Loucy (cell line): ENCODE measurements around the gene BEX3.
"Not testable (repeated sequence)": the region's sequence is repeated elsewhere in the genome, so short reads cannot be mapped to it uniquely, and the experiment has no call there.

Source experiments
- H2AFZ ChIP-seq: fragments of 200-600 bp; sonication (generic); 2 replicates; pipeline ENCODE4 v1.6.0; 2016; ENCODE audit warnings: antibody characterized with exemption, mild to moderate bottlenecking, low read length, moderate library complexity
- H3F3A ChIP-seq: fragments of 200-600 bp; 2 replicates; pipeline ENCODE4 v1.6.0; 2016; ENCODE audit warnings: antibody characterized with exemption, low read depth, mild to moderate bottlenecking
- H3K27me3 ChIP-seq: fragments of 200-600 bp; sonication (generic); 2 replicates; pipeline ENCODE4 v1.6.1; 2014; ENCODE audit warnings: low read length, mild to moderate bottlenecking; ENCODE audit not compliant: insufficient read depth, poor library complexity, severe bottlenecking
- H3K36me3 ChIP-seq: fragments of 200-600 bp; sonication (generic); 2 replicates; pipeline ENCODE4 v1.6.1; 2016; ENCODE audit warnings: low read length; ENCODE audit not compliant: insufficient read depth
- H3K4me1 ChIP-seq: fragments of 200-600 bp; sonication (generic); 2 replicates; pipeline ENCODE4 v1.5.1; 2014; ENCODE audit warnings: low read length, mild to moderate bottlenecking; ENCODE audit not compliant: insufficient read depth, poor library complexity, severe bottlenecking
- H3K4me2 ChIP-seq: fragments of 200-600 bp; sonication (generic); 2 replicates; pipeline ENCODE4 v1.6.0; 2014; ENCODE audit warnings: antibody characterized with exemption, low read length, low read depth, mild to moderate bottlenecking; ENCODE audit not compliant: poor library complexity, severe bottlenecking
- H3K4me3 ChIP-seq: fragments of 200-600 bp; sonication (generic); 2 replicates; pipeline ENCODE4 v1.5.1; 2014; ENCODE audit warnings: low read length, mild to moderate bottlenecking, mixed read lengths; ENCODE audit not compliant: poor library complexity, severe bottlenecking
- H3K79me2 ChIP-seq: fragments of 200-600 bp; sonication (generic); 2 replicates; pipeline ENCODE4 v1.6.1; 2014; ENCODE audit warnings: low read length; ENCODE audit not compliant: insufficient read depth
- H3K9ac ChIP-seq: fragments of 200-600 bp; sonication (generic); 2 replicates; pipeline ENCODE4 v1.6.0; 2014; ENCODE audit warnings: mild to moderate bottlenecking, low read depth, low read length, moderate library complexity; ENCODE audit not compliant: poor library complexity, severe bottlenecking
- H3K9me2 ChIP-seq: fragments of 200-600 bp; sonication (generic); replicated peaks from 2 replicates; pipeline ENCODE4 v1.6.1; 2016; ENCODE audit warnings: low read depth, low read length, mixed read lengths
- H3K9me3 ChIP-seq: fragments of 200-600 bp; sonication (generic); 2 replicates; pipeline ENCODE4 v1.6.1; 2014; ENCODE audit warnings: mild to moderate bottlenecking, antibody characterized with exemption, low read length, low read depth; ENCODE audit not compliant: insufficient read depth
- H4K20me1 ChIP-seq: fragments of 200-600 bp; sonication (generic); 2 replicates; pipeline ENCODE4 v1.6.0; 2014; ENCODE audit warnings: antibody characterized with exemption, low read length, mild to moderate bottlenecking; ENCODE audit not compliant: insufficient read depth, poor library complexity, severe bottlenecking
- CTCF ChIP-seq: fragments of 200-600 bp; sonication (generic); conservative IDR thresholded peaks from 2 replicates; pipeline ENCODE4 v1.5.1; 2014; ENCODE audit warnings: mild to moderate bottlenecking, antibody characterized with exemption, low read length
- EZH2phosphoT487 ChIP-seq: fragments of 200-600 bp; IDR thresholded peaks from 2 replicates; pipeline ENCODE4 v1.6.1; 2018; ENCODE audit warnings: antibody characterized with exemption, mild to moderate bottlenecking, moderate library complexity, borderline replicate concordance

The BEX3 gene

DNA sequence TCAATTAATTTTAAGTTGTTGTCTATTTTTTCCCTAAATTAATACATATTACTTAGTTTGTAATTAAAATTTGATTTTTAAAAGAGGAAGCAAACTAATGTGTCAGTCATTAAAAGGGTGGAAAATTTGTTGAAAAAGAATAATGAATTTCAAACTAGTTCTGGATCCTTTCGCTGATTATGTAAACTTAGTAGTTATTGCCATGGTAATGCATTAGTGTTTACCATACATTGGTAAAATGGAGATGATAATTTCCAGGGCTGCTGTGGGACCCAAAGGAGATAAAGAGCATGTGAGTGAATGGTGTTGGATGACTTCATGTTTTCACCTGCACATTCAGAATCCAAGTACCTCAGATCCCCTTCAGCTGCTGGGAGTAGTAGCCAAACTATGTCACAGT lies 6.5 kb downstream of the BEX3 start:
- Histone ChIP-seq H3K27me3 (no peaks in the 10 kb centered on the region), H3K9ac (no peak overlapping the region)
- no peak for TF ChIP-seq EZH2phosphoT487

GRCh38 chrX:103384672-103385071 lies 8.3 kb downstream of the BEX3 start:
- H3K4me1 ChIP-seq = no peaks in the 10 kb centered on the region
- no peak overlapping the region for H3K4me2 ChIP-seq
- TF ChIP-seq EZH2phosphoT487 (no peak), CTCF (no peak)
- H3K27me3 ChIP-seq = no peaks in the 10 kb centered on the region
- H2AFZ ChIP-seq = no peak overlapping the region
- no peaks in the 10 kb centered on the region for H4K20me1 ChIP-seq
- H3K9me2 ChIP-seq = no peaks in the 10 kb centered on the region
- no peaks in the 10 kb centered on the region for H3K36me3 ChIP-seq
- no peaks in the 10 kb centered on the region for H3F3A ChIP-seq
- H3K9me3 ChIP-seq = no peaks in the 10 kb centered on the region
- H3K9ac ChIP-seq = no peak overlapping the region
- no peaks in the 10 kb centered on the region for H3K79me2 ChIP-seq
- H3K4me3 ChIP-seq = no peak overlapping the region

More for the DNA sequence above, 6.5 kb downstream of the BEX3 start:
- Histone ChIP-seq H3F3A (no peaks in the 10 kb centered on the region), H4K20me1 (no peaks in the 10 kb centered on the region), H3K9me3 (no peaks in the 10 kb centered on the region), H3K36me3 (no peaks in the 10 kb centered on the region), H3K4me2 (no peak overlapping the region), H3K4me1 (peaks cover 1% of the 10 kb centered on the region), H2AFZ (no peak overlapping the region), H3K79me2 (peaks cover 8% of the 10 kb centered on the region; the same call in 1 of the 2 replicates), H3K9me2 (no peaks in the 10 kb centered on the region), H3K4me3 (no peak overlapping the region)

- not testable (repeated sequence) for H4K20me1 ChIP-seq, H3K4me3 ChIP-seq, H3K9me2 ChIP-seq
Observed at GRCh38 chrX:103385283-103385830, 9.0 kb downstream of the BEX3 start.

GRCh38 chrX:103386332-103386731 lies 10.0 kb downstream of the BEX3 start:
- Histone ChIP-seq H3K4me1 (no peaks in the 10 kb centered on the region), H3K4me2 (no peak overlapping the region), H2AFZ (no peak overlapping the region), H4K20me1 (no peaks in the 10 kb centered on the region), H3F3A (no peaks in the 10 kb centered on the region), H3K9me3 (no peaks in the 10 kb centered on the region), H3K79me2 (no peaks in the 10 kb centered on the region), H3K36me3 (no peaks in the 10 kb centered on the region), H3K9me2 (no peaks in the 10 kb centered on the region), H3K9ac (no peak overlapping the region), H3K4me3 (no peak overlapping the region), H3K27me3 (no peaks in the 10 kb centered on the region)
- no peak for TF ChIP-seq EZH2phosphoT487
- no peak for TF ChIP-seq CTCF

More at GRCh38 chrX:103385283-103385830, 9.0 kb downstream of the BEX3 start:
- not testable (repeated sequence) for H3K9ac ChIP-seq, H3K36me3 ChIP-seq, H3K4me1 ChIP-seq, H3K79me2 ChIP-seq, H3K27me3 ChIP-seq, H3F3A ChIP-seq, H2AFZ ChIP-seq, H3K4me2 ChIP-seq, H3K9me3 ChIP-seq
